HepG2 (cell line): ENCODE data around the gene ADM5. TPM values are rescaled to one million over a fixed set of nuclear protein-coding genes. Genes with fewer than 3 reads are reported as not detected.
A peak's percentile ranks its signal among the peaks of the same experiment; 100 is the strongest.

Source experiments
- ATAC-seq: fragments of 200-7000 bp; cut with Tn5 transposase; 3 replicates; pipeline ENCODE4 v1.9.1; 2020; ENCODE audit warnings: mild to moderate bottlenecking, moderate library complexity
- BruUV-seq: library from RNA; stranded (reverse); fragments of 400-500 nt; replicated peaks from 2 replicates; lab custom pipeline; 2021; lab: Mats Ljungman, UMichigan
- CTCF ChIA-PET: fragments of 300-600 bp; formaldehyde crosslinking; extraction: SDS; loops from one replicate; lab custom pipeline; 2021; ENCODE audit warnings: low total read pairs, inconsistent platforms, low intra/inter-chr PET ratio; lab: Yijun Ruan, JAX
- POLR2A ChIA-PET: fragments of 350-600 bp; sonication (Branson Sonifier 250); formaldehyde crosslinking; loops from one replicate; lab custom pipeline; 2020; ENCODE audit warnings: antibody characterized with exemption, inconsistent platforms; lab: Yijun Ruan, JAX
- DNase-seq: peaks from one replicate; pipeline ENCODE4 v3.0.0-alpha.2; 2015; ENCODE audit warnings: low spot score
- FAIRE-seq: peaks from 3 replicates; lab custom pipeline; 2011; peaks lifted over from hg19 to GRCh38; lab: Jason Lieb, UNC
- H2AFZ ChIP-seq: one replicate; pipeline ENCODE4 v1.6.1; 2011; ENCODE audit warnings: low read length, inconsistent platforms
- H3K27ac ChIP-seq: fragments of 300-600 bp; 3 replicates; pipeline ENCODE4 v1.8.0; 2011; ENCODE audit warnings: mixed run types, mild to moderate bottlenecking, mixed read lengths, low read length, inconsistent platforms; ENCODE audit not compliant: insufficient read depth; ENCODE audit errors: extremely low read length
- H3K27me3 ChIP-seq, 2 experiments: fragments of 200-600 bp in 1 of 2; 2 replicates in 1 of 2; 3 replicates in 1 of 2; pipeline versions ENCODE4 v1.6.0 to v1.8.0; 2011; ENCODE audit warnings: low read length in 2 of 2, mild to moderate bottlenecking in 2 of 2, moderate library complexity in 2 of 2, inconsistent platforms in 1 of 2; ENCODE audit not compliant: insufficient read depth in 2 of 2, control insufficient read depth in 1 of 2
- H3K36me3 ChIP-seq, 2 experiments: fragments of 200-600 bp in 1 of 2; replicated peaks in 1 of 2; 2 replicates in 1 of 2; 3 replicates in 1 of 2; pipeline versions ENCODE4 v1.5.1 to v1.8.0; 2011; ENCODE audit warnings: low read length in 2 of 2, inconsistent platforms in 1 of 2; ENCODE audit not compliant: insufficient read depth in 2 of 2, control insufficient read depth in 1 of 2
- H3K4me1 ChIP-seq: 2 replicates; pipeline ENCODE4 v1.5.1; 2012; ENCODE audit warnings: low read length, inconsistent platforms; ENCODE audit not compliant: insufficient read depth
- H3K4me2 ChIP-seq: 2 replicates; pipeline ENCODE4 v1.6.0; 2011; ENCODE audit warnings: low read depth, low read length, inconsistent platforms
- H3K4me3 ChIP-seq, 3 experiments: fragments of 200-600 bp in 1 of 3; sonication (generic), shearing (Covaris generic) in 1 of 3; replicated peaks in 1 of 3; 2 replicates each; pipeline ENCODE4 v1.5.1; 2011 to 2016; ENCODE audit warnings: low read length in 3 of 3, inconsistent platforms in 2 of 3, low read depth in 2 of 3, mild to moderate bottlenecking in 2 of 3, control low read depth in 1 of 3, mixed read lengths in 1 of 3; ENCODE audit not compliant: insufficient read depth in 1 of 3
- H3K79me2 ChIP-seq: one replicate; pipeline ENCODE4 v1.6.1; 2011; ENCODE audit warnings: low read length, inconsistent platforms; ENCODE audit not compliant: insufficient read depth
- H3K9ac ChIP-seq: 2 replicates; pipeline ENCODE4 v1.6.0; 2011; ENCODE audit warnings: mild to moderate bottlenecking, low read depth, low read length, inconsistent platforms; ENCODE audit not compliant: insufficient read depth
- H3K9me3 ChIP-seq: 2 replicates; pipeline ENCODE4 v1.5.1; 2012; ENCODE audit warnings: mild to moderate bottlenecking, low read length
- H4K20me1 ChIP-seq: 2 replicates; pipeline ENCODE4 v1.6.0; 2011; ENCODE audit warnings: inconsistent platforms, mild to moderate bottlenecking, low read length, moderate library complexity; ENCODE audit not compliant: insufficient read depth
- AGO2 ChIP-seq: fragments of 200-400 bp; formaldehyde crosslinking; optimal IDR thresholded peaks from 2 replicates; pipeline ENCODE3; 2017; ENCODE audit warnings: mild to moderate bottlenecking, low read depth, low read length, moderate library complexity
- BORCS8-MEF2B ChIP-seq: sonication (generic); formaldehyde crosslinking; IDR thresholded peaks from 2 replicates; pipeline ENCODE4 v1.8.0; 2022; ENCODE audit warnings: mild to moderate bottlenecking, missing genetic modification reagents
- CBX5 ChIP-seq: sonication (generic); formaldehyde crosslinking; IDR thresholded peaks from 2 replicates; pipeline ENCODE4 v1.4.0; 2020; ENCODE audit warnings: missing genetic modification reagents, borderline replicate concordance
- CENPT ChIP-seq: sonication (generic); formaldehyde crosslinking; IDR thresholded peaks from 2 replicates; pipeline ENCODE4 v1.8.0; 2022; ENCODE audit warnings: low read depth, mild to moderate bottlenecking, moderate library complexity, missing genetic modification reagents
- CHD2 ChIP-seq: IDR thresholded peaks from 2 replicates; pipeline ENCODE4 v1.6.1; 2011; ENCODE audit warnings: low read depth, low read length, improper control_type of control experiment
- ERF ChIP-seq: IDR thresholded peaks from 2 replicates; pipeline ENCODE4 v1.6.1; 2018; ENCODE audit warnings: missing biosample characterization, missing genetic modification reagents
- MAFF ChIP-seq: IDR thresholded peaks from 2 replicates; pipeline ENCODE4 v1.6.1; 2011; ENCODE audit warnings: low read depth, low read length, improper control_type of control experiment
- PCBP2 ChIP-seq: fragments of 200-400 bp; formaldehyde crosslinking; optimal IDR thresholded peaks from 2 replicates; pipeline ENCODE3; 2018; ENCODE audit warnings: low read length, low read depth; ENCODE audit not compliant: poor library complexity, severe bottlenecking
- POLR2AphosphoS2 ChIP-seq: IDR thresholded peaks from 2 replicates; pipeline ENCODE4 v1.6.1; 2011; ENCODE audit warnings: low read depth, low read length, improper control_type of control experiment
- RBFOX2 ChIP-seq: fragments of 200-400 bp; formaldehyde crosslinking; IDR thresholded peaks from 2 replicates; pipeline ENCODE4 v1.6.1; 2017; ENCODE audit warnings: low read depth, mild to moderate bottlenecking, low read length
- RBM22 ChIP-seq: fragments of 200-400 bp; formaldehyde crosslinking; optimal IDR thresholded peaks from 2 replicates; pipeline ENCODE3; 2017; ENCODE audit warnings: mild to moderate bottlenecking, low read length, moderate library complexity
- RFX5 ChIP-seq: IDR thresholded peaks from 2 replicates; pipeline ENCODE4 v1.6.1; 2011; ENCODE audit warnings: low read depth, low read length, improper control_type of control experiment
- RNF2 ChIP-seq: fragments of 450-650 bp; conservative IDR thresholded peaks from 2 replicates; pipeline ENCODE4 v1.6.1; 2016; ENCODE audit warnings: low read depth
- TBX3 ChIP-seq: fragments of 450-650 bp; IDR thresholded peaks from 2 replicates; pipeline ENCODE4 v1.6.1; 2017; ENCODE audit warnings: antibody characterized with exemption, mild to moderate bottlenecking, inconsistent platforms, borderline replicate concordance
- ZKSCAN5 ChIP-seq: sonication (generic); formaldehyde crosslinking; IDR thresholded peaks from 2 replicates; pipeline ENCODE4 v1.5.1; 2020; ENCODE audit warnings: mild to moderate bottlenecking, missing genetic modification reagents
- ZKSCAN8 ChIP-seq: IDR thresholded peaks from 2 replicates; pipeline ENCODE4 v1.6.1; 2016; ENCODE audit warnings: borderline replicate concordance, missing genetic modification reagents, missing compliant biosample characterization
- ZNF264 ChIP-seq: sonication (generic); formaldehyde crosslinking; IDR thresholded peaks from 2 replicates; pipeline ENCODE4 v1.4.0; 2020; ENCODE audit warnings: missing genetic modification reagents
- ZNF879 ChIP-seq: sonication (generic); formaldehyde crosslinking; IDR thresholded peaks from 2 replicates; pipeline ENCODE4 v1.8.1; 2023; ENCODE audit warnings: missing genetic modification reagents
- ZNF891 ChIP-seq: sonication (generic); formaldehyde crosslinking; IDR thresholded peaks from 2 replicates; pipeline ENCODE4 v1.5.0; 2020; ENCODE audit warnings: mild to moderate bottlenecking, missing genetic modification reagents
- WGBS: methylation state at CpG from one replicate; pipeline ENCODE4 v1.1.6; 2017; ENCODE audit warnings: low lambda C conversion rate; 5-methylcytosine and 5-hydroxymethylcytosine counted together
- in situ Hi-C: cut with HindIII; loops from 2 replicates; pipeline ENCODE4 v1.10.0; 2017; ENCODE audit warnings: low pct_unique_long_range_greater_than_20kb; ENCODE audit not compliant: extremely low pct_ligation_motif_present
- intact Hi-C: fragments of 100-400 bp; cut with micrococcal nuclease; formaldehyde crosslinking; loops from one replicate; pipeline ENCODE4 v1.10.0; 2022; ENCODE audit not compliant: unreplicated experiment
- polyA plus RNA-seq, 8 experiments: library from polyadenylated mRNA; depleted of rRNA in 3 of 8; stranded (reverse) in 7 of 8; unstranded in 1 of 8; fragments of >200 nt; fragmentation: Illumina TruSeq in 4 of 8; extraction: Trizol in 4 of 8; gene quantifications; 2 replicates each; pipeline versions ENCODE4 v1.2.1 to v1.2.3, GENCODE V29; 2011 to 2016; ENCODE audit warnings: low read depth in 4 of 8, missing spikeins in 1 of 8, mixed read lengths in 1 of 8; ENCODE audit not compliant: insufficient read depth in 1 of 8
- total RNA-seq, 5 experiments: library from RNA; depleted of rRNA; stranded (reverse); fragments of >200 nt; fragmentation: Illumina TruSeq; extraction: Trizol; gene quantifications; 2 replicates each; pipeline ENCODE4 v1.2.3, GENCODE V29; 2016; ENCODE audit warnings: low read depth in 1 of 5
- TF ChIP-seq, protein P1 (sequence below): sonication (generic); formaldehyde crosslinking; IDR thresholded peaks from 2 replicates; pipeline ENCODE4 v1.8.0; 2022; ENCODE audit warnings: mild to moderate bottlenecking, missing genetic modification reagents; ENCODE audit not compliant: insufficient replicate concordance
- TF ChIP-seq, protein P2 (sequence below): sonication (generic); formaldehyde crosslinking; IDR thresholded peaks from 2 replicates; pipeline ENCODE4 v1.4.0; 2020; ENCODE audit warnings: mild to moderate bottlenecking, low read depth, missing genetic modification reagents
- TF ChIP-seq, protein P3 (sequence below): sonication (generic); formaldehyde crosslinking; IDR thresholded peaks from 2 replicates; pipeline ENCODE4 v1.5.1; 2020; ENCODE audit warnings: missing genetic modification reagents, mild to moderate bottlenecking, borderline replicate concordance

ADM5 gene
- total and polyA plus RNA-seq, 2 of the 13 experiments (the other 11 are each of a cell fraction or from before 2014, with no cell fraction given), result 2.7 to 4.1 TPM

DNA sequence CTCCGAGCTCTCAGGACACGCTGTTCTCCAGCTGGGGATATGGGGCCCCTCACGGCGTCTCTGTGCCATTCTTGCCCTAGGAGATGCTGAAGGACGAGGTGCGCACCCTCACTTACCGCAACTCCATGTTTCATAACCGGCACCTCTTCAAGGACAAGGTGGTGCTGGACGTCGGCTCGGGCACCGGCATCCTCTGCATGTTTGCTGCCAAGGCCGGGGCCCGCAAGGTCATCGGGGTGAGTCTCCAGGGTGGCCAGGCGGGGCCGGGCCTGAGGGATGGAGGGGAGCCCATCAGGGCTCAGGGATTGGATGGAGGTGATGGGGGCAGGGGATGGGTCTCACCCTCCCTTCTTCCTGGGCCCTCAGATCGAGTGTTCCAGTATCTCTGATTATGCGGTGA is 7.6 kb upstream of the ADM5 start:
- Histone ChIP-seq H3K4me2 (no peak overlapping the region), H3K27me3 (no peaks in the 10 kb centered on the region), H3K36me3 (peaks cover 21 to 56% of the 10 kb centered on the region in 2 experiments), H3K79me2 (peaks cover 42% of the 10 kb centered on the region), H3K9me3 (no peaks in the 10 kb centered on the region)
- no TSS peak for BruUV-seq
- intact Hi-C loops, result no loop called here
- no peak for DNase-seq
- CTCF ChIA-PET, result no interaction called here
- WGBS, result over 99% methylated on average over 17 of the region's 19 CpGs
- no peak for TF ChIP-seq ZNF264 (CRISPR knock-in tag)
- peak; percentile 41 for TF ChIP-seq RBM22
- no peak for TF ChIP-seq BORCS8-MEF2B
- no peak for TF ChIP-seq CENPT
- TF ChIP-seq, protein P1, sequence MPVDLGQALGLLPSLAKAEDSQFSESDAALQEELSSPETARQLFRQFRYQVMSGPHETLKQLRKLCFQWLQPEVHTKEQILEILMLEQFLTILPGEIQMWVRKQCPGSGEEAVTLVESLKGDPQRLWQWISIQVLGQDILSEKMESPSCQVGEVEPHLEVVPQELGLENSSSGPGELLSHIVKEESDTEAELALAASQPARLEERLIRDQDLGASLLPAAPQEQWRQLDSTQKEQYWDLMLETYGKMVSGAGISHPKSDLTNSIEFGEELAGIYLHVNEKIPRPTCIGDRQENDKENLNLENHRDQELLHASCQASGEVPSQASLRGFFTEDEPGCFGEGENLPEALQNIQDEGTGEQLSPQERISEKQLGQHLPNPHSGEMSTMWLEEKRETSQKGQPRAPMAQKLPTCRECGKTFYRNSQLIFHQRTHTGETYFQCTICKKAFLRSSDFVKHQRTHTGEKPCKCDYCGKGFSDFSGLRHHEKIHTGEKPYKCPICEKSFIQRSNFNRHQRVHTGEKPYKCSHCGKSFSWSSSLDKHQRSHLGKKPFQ, result no peak
- no peak for TF ChIP-seq RNF2
- no peak for TF ChIP-seq MAFF
- TF ChIP-seq RBFOX2, result peak; percentile 64
- TF ChIP-seq, protein P2, sequence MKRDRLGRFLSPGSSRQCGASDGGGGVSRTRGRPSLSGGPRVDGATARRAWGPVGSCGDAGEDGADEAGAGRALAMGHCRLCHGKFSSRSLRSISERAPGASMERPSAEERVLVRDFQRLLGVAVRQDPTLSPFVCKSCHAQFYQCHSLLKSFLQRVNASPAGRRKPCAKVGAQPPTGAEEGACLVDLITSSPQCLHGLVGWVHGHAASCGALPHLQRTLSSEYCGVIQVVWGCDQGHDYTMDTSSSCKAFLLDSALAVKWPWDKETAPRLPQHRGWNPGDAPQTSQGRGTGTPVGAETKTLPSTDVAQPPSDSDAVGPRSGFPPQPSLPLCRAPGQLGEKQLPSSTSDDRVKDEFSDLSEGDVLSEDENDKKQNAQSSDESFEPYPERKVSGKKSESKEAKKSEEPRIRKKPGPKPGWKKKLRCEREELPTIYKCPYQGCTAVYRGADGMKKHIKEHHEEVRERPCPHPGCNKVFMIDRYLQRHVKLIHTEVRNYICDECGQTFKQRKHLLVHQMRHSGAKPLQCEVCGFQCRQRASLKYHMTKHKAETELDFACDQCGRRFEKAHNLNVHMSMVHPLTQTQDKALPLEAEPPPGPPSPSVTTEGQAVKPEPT, result no peak
- TF ChIP-seq ZNF891 (CRISPR knock-in tag), result no peak
- no peak for TF ChIP-seq ERF (CRISPR knock-in tag)
- TF ChIP-seq CBX5 (CRISPR knock-in tag), result no peak
- TF ChIP-seq POLR2AphosphoS2, result no peak
- TF ChIP-seq AGO2, result peak; percentile 82
- TF ChIP-seq, protein P3, sequence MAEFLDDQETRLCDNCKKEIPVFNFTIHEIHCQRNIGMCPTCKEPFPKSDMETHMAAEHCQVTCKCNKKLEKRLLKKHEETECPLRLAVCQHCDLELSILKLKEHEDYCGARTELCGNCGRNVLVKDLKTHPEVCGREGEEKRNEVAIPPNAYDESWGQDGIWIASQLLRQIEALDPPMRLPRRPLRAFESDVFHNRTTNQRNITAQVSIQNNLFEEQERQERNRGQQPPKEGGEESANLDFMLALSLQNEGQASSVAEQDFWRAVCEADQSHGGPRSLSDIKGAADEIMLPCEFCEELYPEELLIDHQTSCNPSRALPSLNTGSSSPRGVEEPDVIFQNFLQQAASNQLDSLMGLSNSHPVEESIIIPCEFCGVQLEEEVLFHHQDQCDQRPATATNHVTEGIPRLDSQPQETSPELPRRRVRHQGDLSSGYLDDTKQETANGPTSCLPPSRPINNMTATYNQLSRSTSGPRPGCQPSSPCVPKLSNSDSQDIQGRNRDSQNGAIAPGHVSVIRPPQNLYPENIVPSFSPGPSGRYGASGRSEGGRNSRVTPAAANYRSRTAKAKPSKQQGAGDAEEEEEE (CRISPR knock-in tag), result no peak
- no peak for TF ChIP-seq PCBP2
- no peak for TF ChIP-seq TBX3
- TF ChIP-seq RFX5, result no peak
- no peak for TF ChIP-seq ZNF879 (CRISPR knock-in tag)
- TF ChIP-seq CHD2, result no peak
- no peak for TF ChIP-seq ZKSCAN5 (CRISPR knock-in tag)
- no peak for TF ChIP-seq ZKSCAN8 (CRISPR knock-in tag)
- TF ChIP-seq, all 625 proteins: peak for 3
- H4K20me1 ChIP-seq, result peaks cover 42% of the 10 kb centered on the region
- H3K4me3 ChIP-seq, result no peak overlapping the region
- ATAC-seq, result no peak
- H3K4me1 ChIP-seq, result peaks cover 33% of the 10 kb centered on the region
- H3K9ac ChIP-seq, result no peak overlapping the region
- in situ Hi-C loops, result no loop called here
- no peak overlapping the region for H3K27ac ChIP-seq
- no peak for FAIRE-seq
- POLR2A ChIA-PET, result interaction anchor here (1.6 kb wide), 1 partner anchor 186 kb away, joined by 5 read pairs; the partner anchor contains the start of gene RPS11
- H2AFZ ChIP-seq, result no peak overlapping the region
